Measurements from ENCODE around the gene PACSIN1. TPM values are rescaled to one million over a fixed set of nuclear protein-coding genes. Genes with fewer than 3 reads are reported as not detected.

The PACSIN1 gene
- total and polyA plus RNA-seq, 10 of the 15 experiments (the other 5 are each of a cell fraction or from before 2014, with no cell fraction given) = 0.50 to 9.4 (median 2.8) TPM

DNA sequence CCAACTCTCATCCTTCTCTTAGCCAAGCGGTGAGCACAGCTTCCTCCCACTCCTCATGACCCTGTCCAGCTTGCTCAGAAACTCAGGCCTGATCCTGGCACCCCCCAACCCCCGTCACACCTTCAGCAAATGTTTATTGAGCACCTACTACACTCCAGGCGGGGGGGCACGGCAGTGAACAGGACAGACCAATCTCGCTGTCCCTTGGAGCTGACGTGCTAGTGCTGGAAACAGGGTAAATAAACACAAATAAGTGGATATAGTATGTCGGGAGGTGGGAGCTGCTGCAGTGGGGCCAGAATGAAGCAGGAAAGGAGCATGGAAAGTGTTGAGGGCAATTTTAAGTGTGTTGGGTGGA, 97.6 kb downstream of the PACSIN1 start (continued):
- TF ChIP-seq, protein P1, sequence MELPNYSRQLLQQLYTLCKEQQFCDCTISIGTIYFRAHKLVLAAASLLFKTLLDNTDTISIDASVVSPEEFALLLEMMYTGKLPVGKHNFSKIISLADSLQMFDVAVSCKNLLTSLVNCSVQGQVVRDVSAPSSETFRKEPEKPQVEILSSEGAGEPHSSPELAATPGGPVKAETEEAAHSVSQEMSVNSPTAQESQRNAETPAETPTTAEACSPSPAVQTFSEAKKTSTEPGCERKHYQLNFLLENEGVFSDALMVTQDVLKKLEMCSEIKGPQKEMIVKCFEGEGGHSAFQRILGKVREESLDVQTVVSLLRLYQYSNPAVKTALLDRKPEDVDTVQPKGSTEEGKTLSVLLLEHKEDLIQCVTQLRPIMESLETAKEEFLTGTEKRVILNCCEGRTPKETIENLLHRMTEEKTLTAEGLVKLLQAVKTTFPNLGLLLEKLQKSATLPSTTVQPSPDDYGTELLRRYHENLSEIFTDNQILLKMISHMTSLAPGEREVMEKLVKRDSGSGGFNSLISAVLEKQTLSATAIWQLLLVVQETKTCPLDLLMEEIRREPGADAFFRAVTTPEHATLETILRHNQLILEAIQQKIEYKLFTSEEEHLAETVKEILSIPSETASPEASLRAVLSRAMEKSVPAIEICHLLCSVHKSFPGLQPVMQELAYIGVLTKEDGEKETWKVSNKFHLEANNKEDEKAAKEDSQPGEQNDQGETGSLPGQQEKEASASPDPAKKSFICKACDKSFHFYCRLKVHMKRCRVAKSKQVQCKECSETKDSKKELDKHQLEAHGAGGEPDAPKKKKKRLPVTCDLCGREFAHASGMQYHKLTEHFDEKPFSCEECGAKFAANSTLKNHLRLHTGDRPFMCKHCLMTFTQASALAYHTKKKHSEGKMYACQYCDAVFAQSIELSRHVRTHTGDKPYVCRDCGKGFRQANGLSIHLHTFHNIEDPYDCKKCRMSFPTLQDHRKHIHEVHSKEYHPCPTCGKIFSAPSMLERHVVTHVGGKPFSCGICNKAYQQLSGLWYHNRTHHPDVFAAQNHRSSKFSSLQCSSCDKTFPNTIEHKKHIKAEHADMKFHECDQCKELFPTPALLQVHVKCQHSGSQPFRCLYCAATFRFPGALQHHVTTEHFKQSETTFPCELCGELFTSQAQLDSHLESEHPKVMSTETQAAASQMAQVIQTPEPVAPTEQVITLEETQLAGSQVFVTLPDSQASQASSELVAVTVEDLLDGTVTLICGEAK (IDR thresholded peaks at IDR 0.05; ENCODE audit: borderline replicate concordance) = no peak

DNA sequence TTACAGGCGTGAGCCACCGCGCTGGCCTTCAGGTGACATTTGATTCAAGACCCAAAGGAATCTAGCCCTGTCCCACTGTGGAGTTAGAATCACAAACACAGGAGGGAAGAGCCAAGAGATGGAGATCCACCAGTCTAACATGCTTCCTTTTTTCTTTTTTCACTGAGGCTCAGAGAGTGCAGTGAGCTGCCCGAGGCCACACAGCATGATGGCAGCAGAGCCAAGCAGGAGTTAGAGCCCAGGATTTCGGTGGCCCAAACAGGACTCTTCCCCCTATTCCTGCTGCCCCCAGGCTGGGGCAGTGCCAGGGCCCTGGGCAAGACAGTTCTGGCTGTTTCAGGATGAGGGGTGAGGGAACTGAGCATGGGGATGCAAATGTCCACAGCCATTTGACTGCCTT, 98.3 kb downstream of the PACSIN1 start:
- BruUV-seq (replicated peaks) = no TSS peak
- H3K9ac ChIP-seq (ENCODE audit: control insufficient read depth, insufficient read depth, low read length) = no peak overlapping the region
- no peak for FAIRE-seq

More for the DNA sequence above, 98.3 kb downstream of the PACSIN1 start:
- no peak for DNase-seq (ENCODE audit: low read depth, low spot score)
- H3K4me1 ChIP-seq (ENCODE audit: control insufficient read depth, insufficient read depth, low read length) = no peaks in the 10 kb centered on the region
- ATAC-seq = no peak
- no peaks in the 10 kb centered on the region for H3K9me3 ChIP-seq (replicated peaks; ENCODE audit: control insufficient read depth, insufficient read depth, low read length)
- H2AFZ ChIP-seq (ENCODE audit: control insufficient read depth, low read depth, low read length) = no peak overlapping the region
- H3K4me3 ChIP-seq = no peak overlapping the region
- no peaks in the 10 kb centered on the region for H3K79me2 ChIP-seq (ENCODE audit: control insufficient read depth, insufficient read depth, low read length)
- in situ Hi-C loops (cut with MboI) (no loop called here), intact Hi-C loops (cut with micrococcal nuclease; ENCODE audit: unreplicated experiment) (no loop called here)
- 67% methylated on average over 5 of the region's 5 CpGs for WGBS (ENCODE audit: insufficient coverage, insufficient replicate concordance, low lambda C conversion rate, missing lambda C conversion rate)
- RAD21 ChIA-PET (ENCODE audit: unreplicated experiment) = no interaction called here
- CTCF ChIA-PET = interaction anchor here (1.2 to 1.6 kb wide), 2 partner anchors 33 to 512 kb away, joined by 3 read pairs; no protein-coding TSS in a partner anchor
- SMC1A ChIA-PET (ENCODE audit: uncharacterized antibody, unreplicated experiment) = no interaction called here
- TF ChIP-seq ESRRA (IDR thresholded peaks at IDR 0.05; ENCODE audit: low read length) (no peak), RBBP5 (conservative IDR thresholded peaks at IDR 0.05) (no peak), BMI1 (IDR thresholded peaks at IDR 0.05; ENCODE audit: borderline replicate concordance) (no peak), FOXM1 (IDR thresholded peaks at IDR 0.05; ENCODE audit: low read depth, low read length) (no peak)
- TF ChIP-seq, protein P2, sequence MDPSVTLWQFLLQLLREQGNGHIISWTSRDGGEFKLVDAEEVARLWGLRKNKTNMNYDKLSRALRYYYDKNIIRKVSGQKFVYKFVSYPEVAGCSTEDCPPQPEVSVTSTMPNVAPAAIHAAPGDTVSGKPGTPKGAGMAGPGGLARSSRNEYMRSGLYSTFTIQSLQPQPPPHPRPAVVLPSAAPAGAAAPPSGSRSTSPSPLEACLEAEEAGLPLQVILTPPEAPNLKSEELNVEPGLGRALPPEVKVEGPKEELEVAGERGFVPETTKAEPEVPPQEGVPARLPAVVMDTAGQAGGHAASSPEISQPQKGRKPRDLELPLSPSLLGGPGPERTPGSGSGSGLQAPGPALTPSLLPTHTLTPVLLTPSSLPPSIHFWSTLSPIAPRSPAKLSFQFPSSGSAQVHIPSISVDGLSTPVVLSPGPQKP (IDR thresholded peaks at IDR 0.05; ENCODE audit: low read depth, low read length) = no peak
- no peak overlapping the region for H3K27ac ChIP-seq (ENCODE audit: control insufficient read depth, insufficient read depth)
- H3K36me3 ChIP-seq (ENCODE audit: control insufficient read depth in 2 of 2, insufficient read depth in 2 of 2, low read length in 1 of 2) = no peaks in the 10 kb centered on the region
- POLR2A ChIA-PET = no interaction called here
- no peaks in the 10 kb centered on the region; a peak in 1 of 4 replicates for H3K27me3 ChIP-seq (replicated peaks in 1 of 2; ENCODE audit: control insufficient read depth in 2 of 2, insufficient read depth in 2 of 2, low read length in 1 of 2)
- no peak overlapping the region for H3K4me2 ChIP-seq (ENCODE audit: control insufficient read depth, insufficient read depth)
- no peaks in the 10 kb centered on the region for H4K20me1 ChIP-seq (ENCODE audit: control insufficient read depth, insufficient read depth)

Measured in GM12878 (cell line).